Astrocyte (in vitro differentiated cells and primary cell): ENCODE data around the gene MAP4K2.

Source experiments
- EZH2 ChIP-seq: IDR thresholded peaks from 2 replicates; pipeline ENCODE4 v1.6.1; 2012; ENCODE audit warnings: mild to moderate bottlenecking, low read length, inconsistent platforms; ENCODE audit not compliant: insufficient read depth
- TF ChIP-seq, protein P1 (sequence below): IDR thresholded peaks from 2 replicates; pipeline ENCODE4 v1.5.1; 2011; ENCODE audit warnings: low read depth, mild to moderate bottlenecking, inconsistent platforms, low read length, moderate library complexity; ENCODE audit not compliant: insufficient read depth

DNA sequence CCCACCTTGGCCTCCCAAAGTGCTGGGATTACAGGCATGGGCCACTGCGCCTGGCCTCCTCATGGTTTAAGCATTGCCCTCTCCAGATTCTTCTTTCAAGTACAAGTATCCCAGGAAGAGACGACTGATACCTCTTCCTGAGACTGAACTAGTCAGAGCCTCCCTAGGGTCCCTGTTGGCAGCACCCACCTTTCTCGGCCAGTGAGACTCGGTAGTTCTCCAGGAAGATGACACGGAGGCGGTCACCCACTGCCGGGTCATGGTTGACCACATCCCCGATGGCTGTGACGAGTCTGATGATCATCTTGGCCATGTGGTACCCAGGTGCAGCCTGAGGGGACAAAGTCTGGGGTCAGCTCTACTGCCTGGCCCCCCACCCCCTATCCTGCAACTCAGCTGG lies 51.9 kb downstream of the MAP4K2 start:
- TF ChIP-seq, protein P1, sequence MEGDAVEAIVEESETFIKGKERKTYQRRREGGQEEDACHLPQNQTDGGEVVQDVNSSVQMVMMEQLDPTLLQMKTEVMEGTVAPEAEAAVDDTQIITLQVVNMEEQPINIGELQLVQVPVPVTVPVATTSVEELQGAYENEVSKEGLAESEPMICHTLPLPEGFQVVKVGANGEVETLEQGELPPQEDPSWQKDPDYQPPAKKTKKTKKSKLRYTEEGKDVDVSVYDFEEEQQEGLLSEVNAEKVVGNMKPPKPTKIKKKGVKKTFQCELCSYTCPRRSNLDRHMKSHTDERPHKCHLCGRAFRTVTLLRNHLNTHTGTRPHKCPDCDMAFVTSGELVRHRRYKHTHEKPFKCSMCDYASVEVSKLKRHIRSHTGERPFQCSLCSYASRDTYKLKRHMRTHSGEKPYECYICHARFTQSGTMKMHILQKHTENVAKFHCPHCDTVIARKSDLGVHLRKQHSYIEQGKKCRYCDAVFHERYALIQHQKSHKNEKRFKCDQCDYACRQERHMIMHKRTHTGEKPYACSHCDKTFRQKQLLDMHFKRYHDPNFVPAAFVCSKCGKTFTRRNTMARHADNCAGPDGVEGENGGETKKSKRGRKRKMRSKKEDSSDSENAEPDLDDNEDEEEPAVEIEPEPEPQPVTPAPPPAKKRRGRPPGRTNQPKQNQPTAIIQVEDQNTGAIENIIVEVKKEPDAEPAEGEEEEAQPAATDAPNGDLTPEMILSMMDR = no peak
- TF ChIP-seq EZH2 = no peak
